GM18873 (cell line): ENCODE measurements around the gene IER3IP1.
"Not testable (repeated sequence)": the region's sequence is repeated elsewhere in the genome, so short reads cannot be mapped to it uniquely, and the experiment has no call there.

Source experiments
- ATAC-seq: cut with Tn5 transposase; IDR thresholded peaks from one replicate; pipeline ENCODE4 v1.9.1; 2021; ENCODE audit warnings: mild to moderate bottlenecking, moderate library complexity, moderate number of reproducible peaks; ENCODE audit not compliant: unreplicated experiment, low FRiP score

Gene IER3IP1

DNA sequence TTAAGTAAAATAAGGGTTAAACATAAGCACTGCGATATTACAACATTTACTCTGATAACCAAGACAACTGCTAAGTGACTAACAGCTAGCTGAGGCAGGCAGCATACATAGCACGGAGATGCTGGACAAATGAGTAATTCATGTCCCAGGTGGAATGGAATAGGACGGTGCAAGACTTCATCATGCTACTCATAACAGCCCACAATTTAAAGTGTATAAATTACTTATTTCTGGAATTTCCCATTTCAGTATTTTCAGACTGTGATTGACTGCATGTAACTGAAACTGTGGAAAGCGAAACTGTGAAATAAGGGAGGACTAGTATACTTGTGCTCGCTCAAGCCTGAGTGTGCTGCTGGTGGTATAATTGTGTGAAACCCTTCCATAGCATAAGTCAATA, 12.9 kb downstream of the IER3IP1 start:
- peak; percentile 84 for ATAC-seq

DNA sequence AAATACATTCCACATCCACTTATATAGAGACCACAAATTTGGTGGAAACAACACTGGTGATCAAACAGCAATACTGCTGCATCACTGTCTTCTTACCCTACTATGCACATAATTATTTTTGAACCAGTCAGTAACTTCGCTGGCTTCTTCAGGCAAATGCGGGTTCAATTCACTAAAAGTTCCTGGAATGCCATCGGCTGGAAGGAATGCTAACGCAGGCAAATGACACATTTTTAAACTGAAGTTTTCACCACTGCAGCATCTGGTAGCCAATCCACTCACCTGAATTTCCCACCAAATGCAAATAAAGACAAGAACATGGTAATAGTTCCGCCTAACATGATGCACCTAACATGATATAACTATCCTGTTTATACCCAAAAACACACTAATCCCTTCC, 15.9 kb downstream of the IER3IP1 start:
- ATAC-seq, result no peak

DNA sequence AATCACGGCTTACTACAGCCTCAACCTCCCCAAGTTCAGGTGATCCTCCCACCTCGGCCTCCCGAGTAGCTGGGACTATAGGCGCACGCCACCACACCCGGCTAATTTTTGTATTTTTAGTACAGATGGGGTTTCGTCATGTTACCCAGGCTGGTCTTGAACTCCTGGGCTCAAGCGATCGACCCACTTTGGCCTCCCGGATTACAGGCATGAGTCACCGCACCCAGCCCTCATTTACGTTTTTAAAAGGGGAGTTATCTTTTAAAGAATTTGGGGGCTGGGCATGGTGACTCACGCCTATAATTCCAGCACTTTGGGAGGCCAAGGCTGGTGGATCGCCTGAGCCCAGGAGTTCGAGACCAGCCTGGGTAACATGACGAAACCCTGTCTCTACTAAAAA, 17.8 kb downstream of the IER3IP1 start:
- not testable (repeated sequence) for ATAC-seq

DNA sequence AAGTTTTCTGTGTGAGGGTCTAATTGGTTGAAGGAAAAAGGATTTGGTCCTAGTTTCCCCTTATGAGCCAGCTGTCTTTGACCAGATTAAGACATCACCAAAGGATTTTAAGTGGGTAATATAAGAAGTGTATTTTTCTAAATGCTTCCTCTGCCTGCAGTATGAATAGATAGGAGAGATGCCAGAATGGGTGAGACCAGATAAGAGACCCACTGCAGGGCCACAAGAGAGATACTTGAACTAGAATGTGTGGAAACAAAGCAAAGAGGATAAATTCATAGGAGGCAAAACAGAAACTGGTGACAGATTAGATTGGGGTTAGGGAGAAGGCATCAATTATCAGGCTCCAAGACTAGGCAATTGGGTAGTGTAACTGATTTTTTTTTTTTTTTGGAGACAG, 24.7 kb downstream of the IER3IP1 start:
- no peak for ATAC-seq

DNA sequence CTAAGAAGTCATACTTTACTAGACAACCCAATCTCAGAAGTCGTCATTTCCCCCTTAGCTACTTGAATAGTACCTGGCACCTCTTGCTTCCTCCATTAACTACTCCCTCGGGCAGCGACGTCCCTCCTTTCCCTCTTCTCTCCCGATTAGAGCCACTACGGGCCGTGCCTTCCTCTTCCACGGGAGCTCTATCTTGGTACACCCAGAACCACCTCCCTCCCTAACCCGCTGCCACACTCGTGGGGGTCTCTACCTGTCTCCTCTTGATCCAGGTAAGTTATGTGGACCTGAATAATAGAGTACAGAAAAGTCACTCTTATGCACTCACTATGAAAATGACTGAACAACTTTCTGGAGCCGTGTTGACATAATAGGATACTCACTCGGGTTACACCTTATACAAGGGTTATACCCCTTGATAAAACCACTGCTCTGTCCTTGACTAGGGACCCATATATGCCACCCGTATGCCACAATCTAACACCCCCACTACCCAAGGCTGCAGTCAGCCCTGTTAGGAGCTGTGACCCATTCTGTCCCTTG, 25.3 kb downstream of the IER3IP1 start:
- no peak for ATAC-seq

DNA sequence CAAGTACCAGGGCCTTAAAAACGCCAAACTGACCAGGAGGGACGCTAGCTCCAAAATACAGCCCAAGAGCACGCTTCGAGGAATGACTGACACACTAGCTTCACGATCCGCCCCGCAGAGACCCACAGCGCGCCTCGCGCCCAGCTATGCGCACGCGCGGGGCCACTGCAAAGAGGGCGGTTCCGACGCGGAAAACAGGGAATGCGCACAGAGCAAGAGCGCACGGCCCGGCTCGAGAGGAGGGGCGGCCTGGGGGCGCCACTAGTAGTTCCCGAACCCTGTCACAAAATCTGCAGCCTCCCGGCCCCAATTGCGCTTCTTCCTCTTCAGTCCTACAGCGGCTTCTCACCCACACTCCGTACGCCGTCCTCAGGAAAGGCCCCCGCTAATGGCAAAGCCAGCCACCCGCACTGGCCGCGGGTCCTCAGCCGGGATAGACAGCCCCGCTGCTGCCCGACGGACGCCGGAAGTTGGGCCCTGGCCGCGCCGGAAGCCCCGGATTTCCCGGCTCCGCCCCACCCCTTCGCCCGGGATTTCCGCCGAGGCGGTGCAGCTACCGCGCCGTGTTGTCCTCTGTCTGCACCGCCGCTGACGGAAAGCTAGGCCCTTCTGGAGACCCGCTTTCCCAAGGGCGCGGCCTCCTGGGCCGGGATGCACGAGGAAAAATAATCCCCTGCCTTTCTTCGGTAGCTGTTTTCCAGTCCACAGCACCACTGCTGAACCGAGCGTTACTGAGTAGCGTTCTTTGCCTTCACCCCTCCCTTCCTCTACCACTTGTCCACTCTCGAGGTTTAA, 25.9 kb downstream of the IER3IP1 start, which contains the start of gene HDHD2:
TSS of gene HDHD2 (minus strand) at position 472 of the 795 bp plus-strand sequence. CDS start 14,061 bp downstream, outside the sequence.
- peak; percentile 76 for ATAC-seq

DNA sequence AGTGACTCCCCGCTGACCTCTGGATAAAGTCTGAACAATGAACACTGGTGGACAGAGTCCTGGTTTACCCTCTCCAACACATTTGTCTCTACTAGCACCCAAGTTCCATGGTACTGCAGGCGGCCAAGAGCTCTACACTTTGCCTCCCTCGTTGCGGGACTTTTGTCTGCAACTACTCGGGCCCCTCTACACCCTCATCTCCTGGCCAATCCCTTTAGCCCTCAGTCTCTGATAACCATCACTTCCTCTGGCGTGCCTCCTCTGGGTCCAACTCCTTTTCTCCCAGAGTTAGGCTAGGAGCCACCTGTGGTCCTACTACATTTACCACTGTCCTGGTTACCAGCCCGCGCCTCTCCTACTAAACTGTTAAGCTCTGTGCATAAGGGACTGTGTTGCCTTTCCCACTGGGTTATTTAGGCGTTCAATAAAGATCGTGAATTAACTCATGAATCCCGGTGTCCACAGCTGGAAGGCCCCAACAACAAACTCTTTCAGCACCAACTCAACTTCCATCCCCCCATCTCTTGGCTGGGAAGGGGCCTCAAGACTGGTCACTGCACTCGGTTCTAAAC, 26.6 kb downstream of the IER3IP1 start:
- no peak for ATAC-seq

DNA sequence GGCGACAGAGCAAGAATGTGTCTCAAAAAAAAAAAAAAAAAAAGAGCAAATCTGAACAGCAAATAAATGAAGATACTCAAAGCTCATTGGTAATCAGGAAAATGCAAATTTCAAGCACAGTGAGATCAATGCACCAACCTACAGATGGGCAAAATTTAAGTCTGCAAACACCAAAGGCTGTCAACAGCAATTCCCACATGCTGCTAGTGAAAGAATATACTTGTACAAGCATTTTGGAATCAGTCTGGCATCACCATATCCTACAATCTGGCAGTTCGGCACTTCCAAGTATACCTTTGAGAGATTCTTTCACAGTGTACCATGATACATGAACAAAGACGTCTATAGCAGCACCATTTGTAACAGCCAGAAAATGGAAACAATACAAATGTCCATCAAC, 30.0 kb downstream of the IER3IP1 start:
- ATAC-seq, result no peak

DNA sequence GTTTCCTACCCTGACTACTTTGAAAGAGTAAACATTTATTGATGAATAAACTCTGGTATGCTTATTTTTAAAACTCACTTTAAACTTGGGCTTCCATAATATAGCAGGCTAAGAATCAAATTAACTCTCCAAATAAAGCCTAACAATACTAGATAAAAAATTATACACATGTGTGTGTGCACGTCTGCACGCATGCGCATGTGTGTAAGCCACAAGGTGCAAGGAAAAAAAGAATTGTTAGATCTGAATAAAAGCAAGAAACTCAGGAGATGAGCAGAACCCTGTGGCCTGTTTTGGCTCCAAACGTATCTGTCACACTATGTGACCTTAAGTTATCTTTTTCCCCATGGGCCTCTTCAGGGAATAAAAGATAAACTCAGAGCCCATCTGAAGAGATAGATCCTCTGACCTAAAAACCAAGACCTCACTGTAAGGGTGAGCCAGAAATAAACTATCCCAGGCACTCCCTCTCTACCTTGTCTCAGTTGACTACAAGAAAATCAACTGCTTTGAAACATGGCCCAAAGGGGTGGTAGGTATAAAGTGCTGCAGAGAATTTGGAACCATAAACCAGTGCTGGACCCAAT, 32.2 kb downstream of the IER3IP1 start:
- ATAC-seq, result no peak

DNA sequence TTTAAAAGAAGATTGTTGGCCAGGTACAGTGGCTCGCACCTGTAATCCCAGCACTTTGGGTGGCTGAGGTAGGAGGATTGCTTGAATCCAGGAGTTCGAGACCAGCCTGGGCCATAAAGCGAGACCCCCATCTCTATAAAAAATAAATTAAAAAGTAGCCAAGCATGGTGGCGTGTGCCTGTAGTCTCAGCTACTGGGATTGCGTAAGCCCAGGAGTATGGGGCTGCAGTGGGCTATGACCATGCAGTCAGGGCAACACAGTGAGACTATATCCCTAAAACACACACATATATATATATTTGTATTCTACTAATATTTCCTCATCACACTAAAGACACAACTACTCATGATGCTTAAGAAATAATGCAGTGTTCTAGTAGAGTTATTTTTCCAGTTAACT, 33.0 kb downstream of the IER3IP1 start:
- ATAC-seq, result no peak

DNA sequence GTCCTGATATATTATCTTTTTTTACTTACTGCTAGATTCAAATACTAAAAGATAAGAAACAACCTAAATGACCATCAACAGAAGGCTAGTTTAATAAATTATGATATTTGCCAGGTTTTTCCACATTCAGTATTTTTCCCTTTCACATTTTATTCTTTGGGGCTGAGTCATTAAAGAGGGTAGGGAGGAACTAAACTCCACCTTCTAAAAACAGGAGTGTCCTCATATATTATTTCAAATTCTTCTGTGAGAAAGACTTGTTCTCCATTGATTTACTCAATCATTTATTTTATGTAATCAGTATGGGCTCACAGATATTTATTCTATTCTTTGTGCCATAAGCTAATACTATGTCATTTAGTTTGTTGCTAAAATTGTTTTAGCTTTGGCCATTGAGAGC, 34.9 kb downstream of the IER3IP1 start:
- no peak for ATAC-seq

DNA sequence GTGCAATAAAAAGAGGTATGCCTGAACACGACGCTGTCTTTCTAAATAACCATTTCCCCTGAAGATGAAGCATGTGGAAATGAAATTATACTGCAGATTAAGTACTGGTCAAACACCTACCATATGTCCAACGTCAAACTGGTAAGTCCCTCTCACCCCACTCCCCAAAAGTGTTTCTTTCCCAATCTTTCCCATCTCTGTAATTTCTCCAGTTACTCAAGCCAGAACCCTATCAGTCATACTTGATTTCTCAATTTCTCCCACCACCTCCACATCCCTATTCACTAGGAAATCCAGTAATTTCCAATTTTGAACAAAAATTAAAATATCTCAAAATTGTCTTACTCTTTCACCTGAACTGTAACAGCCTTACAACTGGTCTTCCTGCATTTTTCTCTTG, 55.0 kb downstream of the IER3IP1 start:
- ATAC-seq, result no peak

DNA sequence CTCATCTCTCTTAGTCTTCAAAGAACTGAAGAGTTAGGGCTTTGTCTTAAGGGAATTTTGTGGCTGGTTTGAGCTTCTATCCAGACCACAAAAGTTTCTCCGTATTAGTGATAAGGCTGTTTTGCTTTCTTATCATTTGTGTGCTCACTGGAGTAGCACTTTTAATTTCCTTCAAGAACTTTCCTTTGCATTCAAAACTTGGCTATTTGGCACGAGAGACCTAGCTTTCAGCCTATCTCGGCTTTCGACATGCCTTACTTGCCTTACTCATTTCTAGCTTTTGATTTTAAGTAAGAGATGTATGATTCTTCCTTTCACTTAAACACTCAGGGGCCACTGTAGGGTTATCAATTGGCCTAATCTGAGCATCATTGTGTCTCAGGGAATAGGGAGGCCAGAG, 55.7 kb downstream of the IER3IP1 start:
- peak; percentile 78 for ATAC-seq

DNA sequence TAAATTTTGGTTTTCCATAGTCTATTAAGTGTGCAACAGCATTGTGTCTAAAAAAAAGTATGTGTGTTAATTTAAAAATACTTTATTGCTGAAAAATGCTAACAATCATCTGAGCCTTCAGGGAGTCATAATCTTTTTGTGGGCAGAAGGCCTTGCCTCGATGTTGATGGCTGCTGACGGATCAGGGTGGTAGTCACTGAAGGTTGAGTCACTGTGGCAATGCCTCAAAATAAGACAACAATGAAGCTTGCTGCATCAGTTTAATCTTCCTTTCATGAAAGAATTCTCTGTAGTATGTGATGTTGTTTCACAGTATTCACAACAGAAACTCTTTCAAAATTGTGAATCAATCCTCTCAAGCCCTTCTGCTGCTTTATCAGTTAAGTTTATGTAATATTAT, 57.2 kb downstream of the IER3IP1 start:
- ATAC-seq, result no peak

DNA sequence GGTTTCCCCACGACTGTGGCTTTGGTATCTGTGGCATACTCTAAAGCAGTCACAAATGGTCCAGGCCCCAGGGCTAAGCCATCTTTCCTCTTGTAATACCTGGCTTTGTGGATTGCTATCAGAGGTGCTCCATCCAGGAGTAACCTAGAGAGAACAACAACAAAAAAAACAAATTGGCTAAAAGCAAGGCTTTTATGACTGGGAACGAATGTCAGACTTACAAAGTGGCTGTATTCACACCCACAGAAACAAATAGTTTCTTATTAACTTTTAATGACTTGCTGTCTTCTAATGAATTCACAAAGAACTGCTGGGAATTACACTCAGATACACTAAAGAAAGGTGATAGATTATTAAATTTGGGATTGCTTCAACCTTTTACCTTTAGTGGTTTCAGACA, 61.0 kb downstream of the IER3IP1 start:
- ATAC-seq, result no peak

DNA sequence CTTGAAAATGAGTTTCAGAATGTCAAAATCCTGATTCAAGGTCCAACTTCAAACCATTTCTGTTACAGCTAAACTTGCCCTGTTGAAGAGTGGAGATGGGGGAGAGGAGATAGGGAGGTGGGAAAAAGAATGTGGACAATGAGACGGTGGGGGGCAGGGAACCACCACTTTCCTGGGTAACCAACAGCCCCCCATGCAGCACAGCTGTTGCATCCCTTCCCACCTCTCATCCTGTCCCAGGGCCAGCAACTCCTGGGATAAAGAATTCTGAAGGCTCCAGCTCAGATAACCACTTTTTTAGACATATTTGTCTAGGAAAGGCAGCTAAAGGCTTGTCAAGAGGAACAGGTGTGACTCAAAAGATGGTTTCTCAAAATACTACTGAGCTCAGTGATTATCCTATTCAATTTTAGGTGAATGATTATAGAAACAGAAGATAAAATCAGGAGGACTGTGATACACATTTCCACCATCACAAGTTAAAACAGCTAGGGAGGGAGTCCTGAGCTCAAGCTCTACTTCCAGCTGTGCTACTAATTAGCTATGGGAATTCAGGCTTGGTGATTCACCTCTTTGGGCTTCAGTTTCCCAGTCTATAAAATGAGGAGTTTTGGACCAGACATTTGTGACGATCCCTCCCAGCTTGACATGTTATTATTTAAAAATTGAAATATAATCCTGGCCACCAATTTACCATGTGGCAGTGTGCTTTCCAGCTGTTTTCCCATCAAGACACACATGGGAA, 62.2 kb downstream of the IER3IP1 start:
- no peak for ATAC-seq

DNA sequence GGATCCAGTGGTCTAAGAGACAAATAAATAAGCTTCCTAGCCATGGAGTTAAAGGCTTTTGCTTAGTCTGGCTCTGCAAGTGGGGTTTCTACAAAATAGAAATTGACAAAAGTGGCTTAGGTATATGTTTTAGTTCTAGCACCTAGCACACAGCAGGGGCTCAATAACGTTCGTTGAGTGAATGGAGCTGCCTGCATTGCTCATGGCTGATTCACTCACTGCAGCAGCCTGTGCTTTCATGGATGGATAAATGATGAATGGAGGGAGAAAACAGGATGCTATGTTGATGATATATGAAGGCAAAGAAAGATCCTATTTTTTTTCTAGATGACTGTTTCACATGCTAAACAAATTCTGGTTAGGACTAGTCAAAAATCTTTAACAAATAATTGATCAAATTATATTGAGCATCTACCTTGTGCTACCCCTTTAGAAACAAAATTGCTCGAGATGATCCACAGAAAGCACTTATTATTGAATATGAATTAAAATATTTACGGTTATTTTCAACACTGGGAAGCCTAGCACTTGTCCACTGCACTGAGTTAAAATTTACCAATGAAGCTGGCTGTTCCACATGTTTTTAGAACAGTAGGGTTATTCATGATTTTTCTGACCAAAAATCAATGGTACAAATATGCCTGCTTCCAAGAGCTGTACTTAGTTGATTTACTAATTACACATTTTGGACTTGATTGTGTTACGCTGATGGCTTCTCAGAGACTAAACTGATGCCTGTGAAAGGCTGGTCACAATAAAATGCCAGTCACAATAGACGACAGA, 65.5 kb downstream of the IER3IP1 start:
- ATAC-seq, result no peak

DNA sequence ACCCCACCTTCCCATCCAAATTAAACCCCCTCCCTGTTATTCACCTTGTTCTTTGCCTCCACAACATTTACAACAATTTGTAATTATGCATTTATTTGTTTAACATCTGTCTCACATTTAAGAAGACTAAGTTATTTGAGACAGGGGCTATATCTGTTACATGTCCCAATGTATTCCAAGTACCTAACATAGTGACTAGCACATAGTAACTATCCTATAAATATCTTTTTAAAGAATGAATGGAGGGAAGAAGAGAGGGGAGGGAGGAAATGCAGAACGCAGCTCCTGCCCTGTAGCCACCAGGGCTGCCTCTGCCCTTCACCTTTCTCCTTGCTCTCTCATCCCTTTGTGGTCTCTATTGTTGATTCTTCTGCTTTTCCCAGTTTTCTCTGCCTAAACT, 66.4 kb downstream of the IER3IP1 start:
- no peak for ATAC-seq

DNA sequence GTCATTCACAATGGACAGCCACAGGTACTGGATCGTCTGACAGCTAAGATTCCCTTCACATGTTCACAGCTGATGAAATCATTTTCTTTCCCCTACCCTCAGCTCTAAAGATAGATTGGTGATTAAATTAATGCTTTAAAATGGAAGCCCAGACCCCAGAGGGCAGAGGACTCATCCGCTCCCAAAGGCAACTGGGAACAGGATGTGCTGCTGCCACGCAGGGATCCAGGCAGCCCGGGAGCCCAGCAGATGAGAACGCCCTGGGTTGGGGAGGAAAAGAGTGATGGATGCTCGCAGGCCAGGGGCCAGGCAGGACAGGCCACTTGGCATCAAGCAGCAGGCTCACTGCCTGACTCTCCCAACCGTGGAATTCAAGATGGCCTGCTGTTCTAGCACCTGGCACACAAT, 67.2 kb downstream of the IER3IP1 start:
- no peak for ATAC-seq

DNA sequence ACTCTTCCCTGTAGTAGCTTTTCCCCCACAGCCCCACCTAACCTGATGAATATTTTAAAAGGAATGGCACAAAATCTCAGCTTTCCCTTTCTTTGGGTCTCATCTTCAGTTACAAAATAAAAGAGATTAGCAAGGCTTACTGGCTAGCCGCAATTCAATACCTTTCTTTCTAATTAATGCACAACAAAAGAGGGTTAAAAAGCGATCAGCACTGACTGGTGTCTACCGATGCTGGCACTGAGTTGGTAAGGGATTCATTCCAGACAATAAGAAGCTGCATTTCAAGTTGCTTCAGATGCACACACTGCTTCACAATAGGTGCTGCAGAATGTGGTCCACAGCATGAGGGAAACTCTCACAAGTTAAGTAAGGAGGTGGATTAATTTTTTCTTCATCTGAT, 67.8 kb downstream of the IER3IP1 start:
- no peak for ATAC-seq
